K562 (cell line): ENCODE measurements around the gene GALNT12. TPM values are rescaled to one million over a fixed set of nuclear protein-coding genes. Genes with fewer than 3 reads are reported as not detected.

ENCODE experiments used
- ATF7 ChIP-seq: fragments of 450-650 bp; IDR thresholded peaks from 2 replicates; pipeline ENCODE4 v1.7.1; 2014; ENCODE audit warnings: mild to moderate bottlenecking, moderate library complexity
- CC2D1A ChIP-seq: fragments of 450-650 bp; IDR thresholded peaks from 2 replicates; pipeline ENCODE4 v1.6.1; 2017; ENCODE audit warnings: mild to moderate bottlenecking
- COPS2 ChIP-seq: fragments of 450-650 bp; conservative IDR thresholded peaks from 2 replicates; pipeline ENCODE4 v1.6.1; 2016; ENCODE audit warnings: mild to moderate bottlenecking, moderate library complexity
- CTBP1 ChIP-seq: fragments of 450-650 bp; IDR thresholded peaks from 2 replicates; pipeline ENCODE4 v1.6.1; 2016; ENCODE audit warnings: borderline replicate concordance
- CXXC5 ChIP-seq: fragments of 250-450 bp; sonication (Bioruptor Pico); IDR thresholded peaks from 2 replicates; pipeline ENCODE4 v1.8.0; 2022; ENCODE audit warnings: inconsistent platforms, mild to moderate bottlenecking, moderate library complexity
- ETS1 ChIP-seq: conservative IDR thresholded peaks from 2 replicates; pipeline ENCODE4 v1.6.1; 2011; ENCODE audit warnings: low read depth, mild to moderate bottlenecking, low read length; ENCODE audit not compliant: control insufficient read depth
- ETV1 ChIP-seq: fragments of 450-650 bp; conservative IDR thresholded peaks from 2 replicates; pipeline ENCODE4 v1.6.1; 2016; ENCODE audit warnings: missing genetic modification characterization, control low read depth, low read depth, missing compliant biosample characterization
- HINFP ChIP-seq: fragments of 450-650 bp; conservative IDR thresholded peaks from 2 replicates; pipeline ENCODE4 v1.6.1; 2016; ENCODE audit warnings: missing genetic modification characterization, low read depth, mild to moderate bottlenecking, control low read depth, missing compliant biosample characterization
- HLTF ChIP-seq: fragments of 450-650 bp; IDR thresholded peaks from 2 replicates; pipeline ENCODE4 v1.6.1; 2016
- MTF1 ChIP-seq: fragments of 250-450 bp; sonication (Bioruptor Pico); IDR thresholded peaks from 2 replicates; pipeline ENCODE4 v1.9.0; 2021; ENCODE audit warnings: moderate library complexity, mild to moderate bottlenecking, inconsistent platforms, borderline replicate concordance
- NEUROD1 ChIP-seq: fragments of 150-350 bp; IDR thresholded peaks from 2 replicates; pipeline ENCODE4 v1.6.1; 2014; ENCODE audit warnings: borderline replicate concordance, low read length, low read depth; ENCODE audit not compliant: partially characterized antibody
- NR4A1 ChIP-seq, 2 experiments: fragments of 250-450 bp in 1 of 2; fragments of 450-650 bp in 1 of 2; sonication (Bioruptor Pico) in 1 of 2; IDR thresholded peaks; 2 replicates each; pipeline versions ENCODE4 v1.4.0 to v1.6.1; 2016 to 2020; ENCODE audit warnings: mild to moderate bottlenecking in 2 of 2, missing compliant biosample characterization in 1 of 2, missing genetic modification characterization in 1 of 2, moderate library complexity in 1 of 2
- STAT5B ChIP-seq: fragments of 250-450 bp; sonication (Bioruptor Pico); IDR thresholded peaks from 2 replicates; pipeline ENCODE4 v1.8.0; 2021; ENCODE audit warnings: mild to moderate bottlenecking, inconsistent platforms
- THRAP3 ChIP-seq: fragments of 450-650 bp; IDR thresholded peaks from 2 replicates; pipeline ENCODE4 v1.6.1; 2016; ENCODE audit warnings: mild to moderate bottlenecking, inconsistent platforms, borderline replicate concordance
- XRCC3 ChIP-seq: fragments of 450-650 bp; IDR thresholded peaks from 2 replicates; pipeline ENCODE4 v1.6.1; 2017; ENCODE audit warnings: mild to moderate bottlenecking, moderate library complexity
- ZBTB1 ChIP-seq: sonication (generic); formaldehyde crosslinking; IDR thresholded peaks from 2 replicates; pipeline ENCODE4 v1.8.1; 2023; ENCODE audit warnings: missing genetic modification reagents, low read depth, mild to moderate bottlenecking, borderline replicate concordance
- ZC3H8 ChIP-seq: fragments of 450-650 bp; IDR thresholded peaks from 2 replicates; pipeline ENCODE4 v1.6.1; 2017
- ZNF134 ChIP-seq: fragments of 250-450 bp; sonication (Bioruptor Pico); conservative IDR thresholded peaks from 2 replicates; pipeline ENCODE4 v1.4.0; 2020
- ZNF165 ChIP-seq: fragments of 250-450 bp; sonication (Bioruptor Pico); IDR thresholded peaks from 2 replicates; pipeline ENCODE4 v1.4.0; 2020; ENCODE audit warnings: borderline replicate concordance
- ZNF184 ChIP-seq: sonication (generic); formaldehyde crosslinking; IDR thresholded peaks from 2 replicates; pipeline ENCODE4 v1.5.0; 2020; ENCODE audit warnings: missing genetic modification reagents
- ZNF23 ChIP-seq: fragments of 250-450 bp; sonication (Bioruptor Pico); IDR thresholded peaks from 2 replicates; pipeline ENCODE4 v1.4.0; 2020; ENCODE audit warnings: mild to moderate bottlenecking
- ZNF263 ChIP-seq: sonication (generic); formaldehyde crosslinking; IDR thresholded peaks from 2 replicates; pipeline ENCODE4 v1.8.0; 2022; ENCODE audit warnings: mild to moderate bottlenecking, missing genetic modification reagents, borderline replicate concordance
- ZNF3 ChIP-seq: fragments of 250-450 bp; sonication (Bioruptor Pico); IDR thresholded peaks from 2 replicates; pipeline ENCODE4 v1.5.0; 2021; ENCODE audit warnings: mild to moderate bottlenecking, moderate library complexity
- ZNF561 ChIP-seq: fragments of 450-650 bp; formaldehyde crosslinking; conservative IDR thresholded peaks from 2 replicates; pipeline ENCODE4 v1.4.0; 2020; ENCODE audit warnings: mild to moderate bottlenecking, moderate library complexity
- ZNF778 ChIP-seq: fragments of 450-650 bp; formaldehyde crosslinking; IDR thresholded peaks from 2 replicates; pipeline ENCODE4 v1.4.0; 2020; ENCODE audit warnings: mild to moderate bottlenecking, moderate library complexity
- ZNF830 ChIP-seq: fragments of 250-450 bp; sonication (Bioruptor Pico); IDR thresholded peaks from 2 replicates; pipeline ENCODE4 v1.5.0; 2021; ENCODE audit warnings: mild to moderate bottlenecking
- polyA plus RNA-seq, 8 experiments: library from polyadenylated mRNA; depleted of rRNA in 4 of 8; stranded (reverse) in 5 of 8; unstranded in 3 of 8; fragments of >200 nt; fragmentation: Nextera tagmentation in 2 of 8; fragmentation: Illumina TruSeq in 1 of 8; extraction: Ambion mirVana in 2 of 8; extraction: Trizol in 1 of 8; gene quantifications; 2 replicates each; pipeline versions ENCODE4 v1.2.1 to v1.2.3, GENCODE V29; 2011 to 2014; ENCODE audit warnings: inconsistent platforms in 1 of 8, missing spikeins in 1 of 8
- total RNA-seq, 7 experiments: library from RNA; depleted of rRNA in 6 of 7; stranded (reverse); fragments of >200 nt in 6 of 7; fragmentation: Illumina TruSeq in 2 of 7; extraction: Trizol in 2 of 7; gene quantifications; 2 replicates each; pipeline versions ENCODE4 v1.2.1 to v1.2.3, GENCODE V29; 2011 to 2021; ENCODE audit warnings: low replicate concordance in 1 of 7
- TF ChIP-seq, protein P1 (sequence below): fragments of 450-650 bp; formaldehyde crosslinking; IDR thresholded peaks from 2 replicates; pipeline ENCODE4 v1.4.0; 2022; ENCODE audit warnings: missing genetic modification characterization

GALNT12 gene
- total and polyA plus RNA-seq, 9 of the 15 experiments (the other 6 are each of a cell fraction or from before 2014, with no cell fraction given), result 29.7 to 82.9 (median 44.2) TPM

GRCh38 chr9:98807070-98807813 is at the start of gene GALNT12 (continued):
- TF ChIP-seq CXXC5 (CRISPR knock-in tag), result peak; percentile 42; the same call in 1 of the 2 replicates
- no peak for TF ChIP-seq HLTF
- no peak for TF ChIP-seq NR4A1 (CRISPR knock-in tag; IDR thresholded peaks at IDR 0.05)
- no peak for TF ChIP-seq NR4A1 (tag; IDR thresholded peaks at IDR 0.05)
- 0 out of 2 replicates have a peak, but pooled peaks have one; percentile 34 for TF ChIP-seq ETS1
- no peak for TF ChIP-seq MTF1 (CRISPR knock-in tag)
- no peak for TF ChIP-seq CTBP1
- no peak for TF ChIP-seq ZNF134 (CRISPR knock-in tag)
- TF ChIP-seq ZNF561 (CRISPR knock-in tag), result no peak
- TF ChIP-seq ZNF830 (CRISPR knock-in tag), result no peak
- TF ChIP-seq CC2D1A, result no peak
- TF ChIP-seq ZNF23, result no peak
- TF ChIP-seq ZNF3 (CRISPR knock-in tag), result no peak
- no peak for TF ChIP-seq THRAP3
- TF ChIP-seq ZBTB1, result no peak
- TF ChIP-seq ZNF263 (CRISPR knock-in tag), result no peak
- no peak for TF ChIP-seq ZNF778 (CRISPR knock-in tag)
- TF ChIP-seq ZNF184 (CRISPR knock-in tag), result no peak
- no peak for TF ChIP-seq XRCC3
- no peak for TF ChIP-seq ZC3H8
- no peak for TF ChIP-seq ATF7
- TF ChIP-seq, protein P1, sequence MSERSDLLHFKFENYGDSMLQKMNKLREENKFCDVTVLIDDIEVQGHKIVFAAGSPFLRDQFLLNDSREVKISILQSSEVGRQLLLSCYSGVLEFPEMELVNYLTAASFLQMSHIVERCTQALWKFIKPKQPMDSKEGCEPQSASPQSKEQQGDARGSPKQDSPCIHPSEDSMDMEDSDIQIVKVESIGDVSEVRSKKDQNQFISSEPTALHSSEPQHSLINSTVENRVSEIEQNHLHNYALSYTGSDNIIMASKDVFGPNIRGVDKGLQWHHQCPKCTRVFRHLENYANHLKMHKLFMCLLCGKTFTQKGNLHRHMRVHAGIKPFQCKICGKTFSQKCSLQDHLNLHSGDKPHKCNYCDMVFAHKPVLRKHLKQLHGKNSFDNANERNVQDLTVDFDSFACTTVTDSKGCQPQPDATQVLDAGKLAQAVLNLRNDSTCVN (CRISPR knock-in tag), result no peak
- TF ChIP-seq ZNF165 (CRISPR knock-in tag), result no peak
- TF ChIP-seq HINFP, result no peak
- no peak for TF ChIP-seq COPS2
- TF ChIP-seq STAT5B (CRISPR knock-in tag), result no peak
- TF ChIP-seq NEUROD1, result no peak
- no peak for TF ChIP-seq ETV1
